T47D (cell line): ENCODE measurements around the gene ZZZ3.
"Not testable (repeated sequence)": the region's sequence is repeated elsewhere in the genome, so short reads cannot be mapped to it uniquely, and the experiment has no call there.

ENCODE experiments used
- DNase-seq, 2 experiments: peaks; one replicate each; pipeline versions ENCODE4 v3.0.0 to v3.0.0-alpha.2; 2011 to 2012; ENCODE audit warnings: low read depth in 1 of 2, low spot score in 1 of 2
- JUND ChIP-seq: IDR thresholded peaks from 2 replicates; pipeline ENCODE4 v1.6.1; 2012; ENCODE audit warnings: low read depth
- in situ Hi-C: cut with HindIII; loops from 2 replicates; pipeline ENCODE4 v1.10.0; 2016; ENCODE audit warnings: low sequenced_read_pairs, low pct_unique_long_range_greater_than_20kb

ZZZ3 gene

GRCh38 chr1:77683160-77684148 lies 996 bp upstream of the ZZZ3 start:
- in situ Hi-C loops = no loop called here
- DNase-seq = peak; percentile 59 to 90
- TF ChIP-seq JUND = no peak

- DNase-seq = no peak
- in situ Hi-C loops = no loop called here
- no peak for TF ChIP-seq JUND
Measured at GRCh38 chr1:77680173-77680572, 2.3 kb downstream of the ZZZ3 start.

GRCh38 chr1:77678660-77679610 lies 3.5 kb downstream of the ZZZ3 start:
- DNase-seq = no peak
- TF ChIP-seq JUND = no peak
- in situ Hi-C loops = no loop called here

GRCh38 chr1:77674807-77675206 lies 7.7 kb downstream of the ZZZ3 start:
- DNase-seq, in situ Hi-C loops: not testable (repeated sequence)

- in situ Hi-C loops = no loop called here
- TF ChIP-seq JUND = no peak
- DNase-seq = no peak
Measured at GRCh38 chr1:77673716-77674355, 8.6 kb downstream of the ZZZ3 start.

- in situ Hi-C loops = no loop called here
- TF ChIP-seq JUND = no peak
- DNase-seq = no peak
Measured at GRCh38 chr1:77673030-77673429, 9.4 kb downstream of the ZZZ3 start.

- in situ Hi-C loops = no loop called here
- DNase-seq = no peak
- TF ChIP-seq JUND = no peak
Measured at GRCh38 chr1:77672374-77672773, 10.1 kb downstream of the ZZZ3 start.

- TF ChIP-seq JUND = no peak
Measured at GRCh38 chr1:77671836-77672235, 10.6 kb downstream of the ZZZ3 start.

GRCh38 chr1:77670330-77670729 lies 12.1 kb downstream of the ZZZ3 start:
- TF ChIP-seq JUND = no peak
- DNase-seq = no peak
- in situ Hi-C loops = no loop called here

More at GRCh38 chr1:77671836-77672235, 10.6 kb downstream of the ZZZ3 start:
- peak in 1 of 2 experiments; percentile 1 for DNase-seq
- in situ Hi-C loops = no loop called here

- TF ChIP-seq JUND = no peak
- in situ Hi-C loops = no loop called here
- no peak for DNase-seq
Measured at GRCh38 chr1:77668924-77669449, 13.5 kb downstream of the ZZZ3 start.

- no peak for TF ChIP-seq JUND
- in situ Hi-C loops = no loop called here
- DNase-seq = no peak
Measured at GRCh38 chr1:77664939-77665516, 17.4 kb downstream of the ZZZ3 start.

- TF ChIP-seq JUND = no peak
- in situ Hi-C loops = no loop called here
- no peak for DNase-seq
Measured at GRCh38 chr1:77661696-77662095, 20.8 kb downstream of the ZZZ3 start.
